Dendritic cell treated with granulocyte-macrophage colony-stimulating factor and Interleukin-4, amounts not matched to agents 40 ng/mL and 50 ng/mL, for 4 days (primary cell): ENCODE data around the gene ACADVL.

Experiments used
- H3K27ac Mint-ChIP-seq: one replicate; pipeline ENCODE4 v1.8.0; 2022; ENCODE audit warnings: mild to moderate bottlenecking, mixed read lengths
- H3K27me3 Mint-ChIP-seq: one replicate; pipeline ENCODE4 v1.8.0; 2022; ENCODE audit warnings: mild to moderate bottlenecking, mixed read lengths
- H3K36me3 Mint-ChIP-seq: one replicate; pipeline ENCODE4 v1.8.0; 2022; ENCODE audit warnings: low read depth, mixed read lengths
- H3K4me1 Mint-ChIP-seq: one replicate; pipeline ENCODE4 v1.8.0; 2022; ENCODE audit warnings: low read depth, mixed read lengths
- H3K4me3 Mint-ChIP-seq: one replicate; pipeline ENCODE4 v1.8.0; 2022; ENCODE audit warnings: mild to moderate bottlenecking, moderate library complexity, mixed read lengths
- H3K9me3 Mint-ChIP-seq: one replicate; pipeline ENCODE4 v1.8.0; 2022; ENCODE audit warnings: mixed read lengths
- intact Hi-C: fragments of 100-400 bp; cut with micrococcal nuclease; formaldehyde crosslinking; loops from one replicate; pipeline ENCODE4 v1.15.0; 2022

Gene ACADVL

DNA sequence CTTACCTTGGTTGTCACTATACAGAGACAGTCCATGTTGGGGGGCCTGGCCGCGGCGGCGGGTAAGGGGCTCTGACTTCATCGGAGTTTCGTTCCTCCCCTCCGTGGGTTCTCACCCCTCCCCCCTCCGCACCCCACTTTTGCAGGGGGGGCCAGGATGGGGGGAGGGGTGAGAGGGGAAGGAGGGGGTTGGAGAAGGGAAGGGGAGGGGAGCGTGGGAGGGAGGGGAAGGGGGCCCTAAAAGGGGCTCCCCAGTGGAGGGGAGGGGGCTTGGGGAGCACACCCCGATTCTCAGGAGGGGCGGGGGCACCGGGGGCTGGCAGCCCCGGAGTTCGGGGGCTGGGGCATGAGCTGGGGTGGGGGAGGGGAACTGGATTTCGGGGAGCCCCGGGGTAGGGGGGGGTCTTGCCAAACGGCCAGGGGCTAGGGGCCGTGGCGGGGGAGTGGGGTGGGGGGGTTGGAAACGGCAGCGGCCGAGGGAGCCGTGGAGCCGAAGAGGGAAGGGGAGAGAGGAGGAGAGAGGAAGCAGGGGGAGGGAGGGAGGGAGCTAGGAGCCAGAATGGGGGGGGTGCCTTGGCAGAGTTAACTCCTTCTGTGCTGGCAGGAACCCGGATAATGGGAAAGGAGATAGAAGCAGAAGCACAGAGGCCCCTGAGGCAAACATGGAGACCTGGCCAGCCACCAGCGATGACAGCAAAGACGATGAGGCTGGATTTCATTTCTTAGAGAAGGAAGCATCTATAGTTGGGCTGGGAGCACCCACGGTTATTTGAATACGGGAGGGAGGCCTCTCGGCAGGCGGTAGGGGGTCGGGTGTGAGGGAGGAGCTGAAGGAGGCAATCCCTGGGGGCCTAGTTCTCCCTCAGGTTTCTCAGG is 2.4 kb upstream of the ACADVL start:
- peaks cover 24% of the 10 kb centered on the region for H3K36me3 Mint-ChIP-seq
- intact Hi-C loops = loop anchor here (5.0 kb wide), 1 partner anchor 35 kb away; the partner anchor contains the start of genes CTDNEP1 and ELP5
- no peaks in the 10 kb centered on the region for H3K9me3 Mint-ChIP-seq
- peak overlapping the region; percentile 82 for H3K4me3 Mint-ChIP-seq
- no peaks in the 10 kb centered on the region for H3K27me3 Mint-ChIP-seq
- H3K4me1 Mint-ChIP-seq = peaks cover 87% of the 10 kb centered on the region
- peak overlapping the region; percentile 91 for H3K27ac Mint-ChIP-seq

DNA sequence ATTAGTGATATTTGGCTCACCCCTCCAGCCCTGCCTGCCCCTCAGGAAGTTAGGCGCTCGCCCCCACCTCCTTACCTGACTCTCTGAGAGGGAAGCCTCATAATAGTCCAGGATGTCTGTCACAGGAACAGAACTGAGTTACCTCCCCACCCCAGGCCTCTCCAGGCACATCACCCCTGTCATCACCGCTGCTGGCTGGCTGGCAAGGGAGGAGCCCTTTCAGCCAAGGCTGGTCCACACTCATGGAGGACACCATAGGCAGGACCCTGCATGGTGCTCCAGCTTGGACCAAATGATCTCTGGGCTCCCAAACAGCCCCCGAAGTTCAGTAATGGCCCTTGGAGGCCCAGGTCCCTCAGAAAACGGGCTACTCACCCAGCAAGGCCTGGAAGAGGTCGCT is 1.6 kb upstream of the ACADVL start:
- H3K27ac Mint-ChIP-seq = peak overlapping the region; percentile 91
- intact Hi-C loops = loop anchor here (2.0 to 5.0 kb wide), 2 partner anchors 17 to 34 kb away; partner anchors contain the start of genes CTDNEP1, DVL2 and ELP5

DNA sequence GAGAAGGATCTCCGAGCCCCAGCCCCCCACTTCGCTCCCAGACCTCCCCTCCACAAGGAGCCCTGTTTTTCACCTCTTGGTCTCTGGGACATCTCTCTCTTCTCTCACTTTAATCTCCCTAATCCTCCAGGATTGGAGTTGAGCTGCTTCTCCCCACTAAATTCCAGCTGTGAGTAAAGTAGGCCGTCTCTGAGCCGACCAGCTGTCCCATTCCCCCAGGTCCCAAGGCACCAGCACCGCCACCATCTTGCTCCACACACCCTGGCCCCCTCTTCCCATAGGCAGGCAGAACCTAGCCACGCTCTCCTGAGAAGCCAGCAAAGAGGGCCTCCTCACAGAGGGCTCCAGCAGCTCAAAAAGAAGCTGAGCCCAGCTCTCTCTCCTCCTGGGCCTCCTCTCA is 980 bp upstream of the ACADVL start:
- H3K9me3 Mint-ChIP-seq = no peaks in the 10 kb centered on the region
- H3K4me3 Mint-ChIP-seq = peak overlapping the region; percentile 30
- peak overlapping the region; percentile 91 for H3K27ac Mint-ChIP-seq
- intact Hi-C loops = loop anchor here (2.0 to 5.0 kb wide), 2 partner anchors 16 to 34 kb away; partner anchors contain the start of genes CTDNEP1, DVL2 and ELP5
- H3K27me3 Mint-ChIP-seq = no peaks in the 10 kb centered on the region
- peaks cover 32% of the 10 kb centered on the region for H3K36me3 Mint-ChIP-seq
- peaks cover 80% of the 10 kb centered on the region for H3K4me1 Mint-ChIP-seq

More for the DNA sequence above, 1.6 kb upstream of the ACADVL start:
- peaks cover 86% of the 10 kb centered on the region for H3K4me1 Mint-ChIP-seq
- H3K27me3 Mint-ChIP-seq = no peaks in the 10 kb centered on the region
- no peaks in the 10 kb centered on the region for H3K9me3 Mint-ChIP-seq
- H3K36me3 Mint-ChIP-seq = peaks cover 31% of the 10 kb centered on the region
- H3K4me3 Mint-ChIP-seq = peak overlapping the region; percentile 27

GRCh38 chr17:7219229-7219811 is 418 bp upstream of the ACADVL start:
- Mint-ChIP-seq H3K27me3 (no peaks in the 10 kb centered on the region), H3K4me3 (peak overlapping the region; percentile 99), H3K27ac (peak overlapping the region; percentile 91), H3K36me3 (peaks cover 37% of the 10 kb centered on the region), H3K4me1 (peaks cover 74% of the 10 kb centered on the region), H3K9me3 (no peaks in the 10 kb centered on the region)
- intact Hi-C loops = loop anchor here (2.0 to 5.0 kb wide), 2 partner anchors 15 to 33 kb away; partner anchors contain the start of genes CTDNEP1, DVL2 and ELP5

GRCh38 chr17:7220593-7221277 is 997 bp downstream of the ACADVL start:
- Mint-ChIP-seq H3K4me1 (peaks cover 60% of the 10 kb centered on the region), H3K9me3 (no peaks in the 10 kb centered on the region), H3K4me3 (peak overlapping the region; percentile 99), H3K36me3 (peaks cover 51% of the 10 kb centered on the region), H3K27ac (peak overlapping the region; percentile 91), H3K27me3 (no peaks in the 10 kb centered on the region)
- intact Hi-C loops = no loop called here

DNA sequence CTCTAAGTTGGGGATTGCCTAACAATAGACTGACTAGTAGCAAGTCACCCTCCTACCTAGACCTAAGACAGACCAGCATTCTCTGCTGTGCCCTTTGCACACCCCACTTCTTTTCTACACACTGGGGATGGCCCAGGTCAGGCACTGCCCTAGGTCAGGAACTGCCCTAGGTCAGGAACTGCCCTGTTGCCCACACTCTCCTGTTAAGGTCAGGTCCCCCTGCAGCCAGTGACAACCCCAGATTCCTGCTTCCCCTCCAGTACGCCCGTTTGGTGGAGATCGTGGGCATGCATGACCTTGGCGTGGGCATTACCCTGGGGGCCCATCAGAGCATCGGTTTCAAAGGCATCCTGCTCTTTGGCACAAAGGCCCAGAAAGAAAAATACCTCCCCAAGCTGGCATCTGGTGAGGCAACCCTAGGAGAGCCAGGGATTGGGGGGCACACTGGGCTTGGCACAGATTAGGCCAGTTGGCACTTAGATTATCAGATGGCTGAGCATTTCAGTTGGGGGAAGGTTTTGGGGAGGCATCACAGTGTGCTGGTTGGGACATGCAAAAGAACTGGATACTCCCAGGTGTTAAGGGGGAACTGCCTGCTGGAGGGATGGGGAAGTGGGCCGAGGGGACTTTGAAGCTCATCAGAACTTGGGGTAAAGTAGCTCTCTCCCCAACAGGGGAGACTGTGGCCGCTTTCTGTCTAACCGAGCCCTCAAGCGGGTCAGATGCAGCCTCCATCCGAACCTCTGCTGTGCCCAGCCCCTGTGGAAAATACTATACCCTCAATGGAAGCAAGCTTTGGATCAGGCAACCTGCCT is 1.7 kb downstream of the ACADVL start:
- Mint-ChIP-seq H3K4me3 (no peak overlapping the region), H3K4me1 (peaks cover 53% of the 10 kb centered on the region), H3K27me3 (no peaks in the 10 kb centered on the region), H3K9me3 (no peaks in the 10 kb centered on the region), H3K27ac (no peak overlapping the region), H3K36me3 (peaks cover 59% of the 10 kb centered on the region)
- intact Hi-C loops = no loop called here

DNA sequence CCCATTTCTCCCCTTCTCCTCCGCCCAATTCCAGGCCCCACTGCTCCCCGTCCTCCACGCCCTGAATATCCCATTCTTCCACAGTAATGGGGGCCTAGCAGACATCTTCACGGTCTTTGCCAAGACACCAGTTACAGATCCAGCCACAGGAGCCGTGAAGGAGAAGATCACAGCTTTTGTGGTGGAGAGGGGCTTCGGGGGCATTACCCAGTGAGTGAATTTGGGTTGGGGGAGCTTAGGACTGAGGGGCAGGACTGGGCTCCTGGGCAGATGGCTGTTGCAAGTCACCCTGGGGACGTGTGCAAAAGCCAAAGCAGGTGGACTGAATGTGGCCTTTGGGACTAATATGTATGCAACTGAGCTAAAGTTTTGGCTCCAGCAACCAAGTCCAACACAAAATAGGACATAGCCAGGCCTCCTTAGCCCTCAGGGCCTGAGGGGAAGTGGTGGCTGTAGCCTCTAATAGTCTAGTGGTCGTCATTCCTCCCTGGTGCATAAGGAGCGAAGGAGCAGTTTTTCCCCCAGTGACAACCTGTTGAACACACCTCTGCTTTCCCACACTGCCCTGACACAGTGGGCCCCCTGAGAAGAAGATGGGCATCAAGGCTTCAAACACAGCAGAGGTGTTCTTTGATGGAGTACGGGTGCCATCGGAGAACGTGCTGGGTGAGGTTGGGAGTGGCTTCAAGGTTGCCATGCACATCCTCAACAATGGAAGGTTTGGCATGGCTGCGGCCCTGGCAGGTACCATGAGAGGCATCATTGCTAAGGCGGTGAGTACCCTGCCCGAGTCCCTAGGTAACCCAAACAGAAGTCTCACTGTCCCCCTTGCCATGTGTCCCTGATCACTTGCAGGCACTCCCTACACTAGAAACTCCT is 2.6 kb downstream of the ACADVL start:
- Mint-ChIP-seq H3K27me3 (no peaks in the 10 kb centered on the region), H3K27ac (no peak overlapping the region), H3K9me3 (no peaks in the 10 kb centered on the region), H3K4me3 (no peak overlapping the region), H3K36me3 (peaks cover 67% of the 10 kb centered on the region), H3K4me1 (peaks cover 48% of the 10 kb centered on the region)
- intact Hi-C loops = no loop called here

DNA sequence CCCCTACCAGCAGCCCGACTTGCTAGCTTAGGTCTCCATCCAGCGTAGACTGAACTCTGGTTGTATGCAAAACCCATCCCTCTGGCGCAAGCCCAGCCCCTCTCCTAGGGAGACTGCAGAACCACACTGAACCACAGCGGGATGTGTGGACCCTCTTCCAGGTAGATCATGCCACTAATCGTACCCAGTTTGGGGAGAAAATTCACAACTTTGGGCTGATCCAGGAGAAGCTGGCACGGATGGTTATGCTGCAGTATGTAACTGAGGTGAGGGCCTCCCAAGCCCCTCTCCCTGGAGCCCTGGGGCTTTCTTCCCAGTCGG is 3.2 kb downstream of the ACADVL start:
- intact Hi-C loops = no loop called here
- H3K27ac Mint-ChIP-seq = no peak overlapping the region
- peaks cover 42% of the 10 kb centered on the region for H3K4me1 Mint-ChIP-seq
- no peaks in the 10 kb centered on the region for H3K9me3 Mint-ChIP-seq
- H3K4me3 Mint-ChIP-seq = no peak overlapping the region
- peaks cover 73% of the 10 kb centered on the region for H3K36me3 Mint-ChIP-seq
- no peaks in the 10 kb centered on the region for H3K27me3 Mint-ChIP-seq

DNA sequence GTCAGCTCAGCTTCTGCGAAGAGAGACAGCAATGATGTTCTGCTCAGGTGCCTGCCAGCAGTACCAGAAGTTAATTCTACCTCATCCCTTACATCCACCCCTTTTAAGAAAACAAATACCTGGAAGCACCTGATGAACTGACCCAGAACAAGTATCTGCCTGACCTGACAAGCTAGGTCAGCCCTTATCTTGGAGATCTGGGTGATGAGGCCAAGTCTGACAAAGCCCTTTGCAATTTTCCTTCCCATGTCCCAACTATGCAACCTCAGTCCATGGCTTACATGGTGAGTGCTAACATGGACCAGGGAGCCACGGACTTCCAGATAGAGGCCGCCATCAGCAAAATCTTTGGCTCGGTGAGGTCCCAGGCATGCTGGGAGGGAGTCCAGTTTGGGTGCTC is 3.6 kb downstream of the ACADVL start:
- Mint-ChIP-seq H3K9me3 (no peaks in the 10 kb centered on the region), H3K4me1 (peaks cover 37% of the 10 kb centered on the region), H3K27me3 (no peaks in the 10 kb centered on the region), H3K36me3 (peaks cover 78% of the 10 kb centered on the region), H3K4me3 (no peak overlapping the region), H3K27ac (no peak overlapping the region)
- intact Hi-C loops = no loop called here

GRCh38 chr17:7224110-7224509 is 4.4 kb downstream of the ACADVL start:
- no peak overlapping the region for H3K27ac Mint-ChIP-seq
- H3K9me3 Mint-ChIP-seq = no peaks in the 10 kb centered on the region
- H3K27me3 Mint-ChIP-seq = no peaks in the 10 kb centered on the region
- no peak overlapping the region for H3K4me3 Mint-ChIP-seq
- peaks cover 85% of the 10 kb centered on the region for H3K36me3 Mint-ChIP-seq
- peaks cover 30% of the 10 kb centered on the region for H3K4me1 Mint-ChIP-seq
- intact Hi-C loops = no loop called here

- Mint-ChIP-seq H3K27ac (no peak overlapping the region), H3K4me3 (no peak overlapping the region), H3K36me3 (peaks cover 89% of the 10 kb centered on the region), H3K9me3 (no peaks in the 10 kb centered on the region), H3K27me3 (no peaks in the 10 kb centered on the region), H3K4me1 (peaks cover 24% of the 10 kb centered on the region)
- intact Hi-C loops = no loop called here
These were observed 4.9 kb downstream of the ACADVL start for GRCh38 chr17:7224661-7225111.

DNA sequence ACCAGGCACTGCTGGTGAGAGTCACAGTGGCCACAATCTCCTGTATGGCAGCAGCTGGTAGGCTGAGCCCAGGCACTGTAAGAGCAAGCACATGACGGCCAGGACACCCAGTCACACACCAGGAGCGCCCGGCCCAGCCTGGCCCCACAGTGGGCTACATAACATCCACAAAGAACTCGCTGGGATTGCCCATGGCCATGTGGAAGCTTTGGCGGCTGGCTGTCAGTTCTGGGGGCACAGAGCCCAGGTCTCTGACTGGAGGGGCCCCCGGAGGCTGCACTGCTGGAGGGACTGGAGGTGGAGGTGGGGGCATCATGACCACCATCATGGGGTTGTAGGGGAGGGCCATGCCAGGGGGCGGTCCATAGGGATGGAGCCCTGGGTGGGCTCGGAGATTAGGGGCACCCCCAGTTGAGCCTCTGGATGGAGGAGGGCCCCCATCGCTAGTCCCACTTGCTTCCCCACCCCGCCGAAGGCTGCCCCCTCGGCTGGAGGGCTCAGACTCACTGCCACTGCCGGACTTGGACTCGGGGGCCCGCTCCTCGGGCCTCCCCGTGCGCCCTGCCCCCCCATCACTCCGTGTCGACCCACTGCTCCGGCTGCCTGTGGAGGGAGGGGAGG is 6.1 kb downstream of the ACADVL start:
- Mint-ChIP-seq H3K27ac (no peak overlapping the region), H3K4me1 (peaks cover 22% of the 10 kb centered on the region), H3K4me3 (no peak overlapping the region), H3K27me3 (no peaks in the 10 kb centered on the region), H3K9me3 (no peaks in the 10 kb centered on the region), H3K36me3 (peaks cover 96% of the 10 kb centered on the region)
- intact Hi-C loops = no loop called here
